NOMO-1 treated with DMSO at 0.1 percent for 48 hours (cell line): Measurements from ENCODE around the gene HSD17B4.
A peak's percentile ranks its signal among the peaks of the same experiment; 100 is the strongest.
"Not testable (repeated sequence)": the region's sequence is repeated elsewhere in the genome, so short reads cannot be mapped to it uniquely, and the experiment has no call there.

ENCODE experiments used
- DNase-seq: peaks from one replicate; lab custom pipeline; 2025; ENCODE audit not compliant: unreplicated experiment; lab: John Stamatoyannopoulos, UW

HSD17B4 gene

DNA sequence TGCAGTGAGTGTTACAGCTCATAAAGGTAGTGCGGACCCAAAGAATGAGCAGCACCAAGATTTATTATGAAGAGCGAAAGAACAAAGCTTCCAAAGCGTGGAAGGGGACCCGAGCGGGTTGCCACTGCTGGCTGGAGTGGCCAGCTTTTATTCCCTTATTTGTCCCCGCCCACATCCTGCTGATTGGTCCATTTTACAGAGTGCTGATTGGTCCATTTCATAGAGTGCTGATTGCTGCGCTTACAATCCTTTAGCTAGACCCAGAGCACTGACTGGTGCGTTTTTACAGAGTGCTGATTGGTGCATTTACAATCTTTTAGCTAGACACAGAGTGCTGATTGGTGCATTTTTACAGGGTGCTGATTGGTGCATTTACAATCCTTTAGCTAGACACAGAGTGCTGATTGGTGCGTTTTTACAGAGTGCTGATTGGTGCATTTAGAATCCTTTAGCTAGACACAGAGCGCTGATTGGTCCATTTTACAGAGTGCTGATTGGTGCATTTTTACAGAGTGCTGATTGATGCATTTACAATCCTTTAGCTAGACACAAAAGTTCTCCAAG lies 19.5 kb upstream of the HSD17B4 start:
- not testable (repeated sequence) for DNase-seq

DNA sequence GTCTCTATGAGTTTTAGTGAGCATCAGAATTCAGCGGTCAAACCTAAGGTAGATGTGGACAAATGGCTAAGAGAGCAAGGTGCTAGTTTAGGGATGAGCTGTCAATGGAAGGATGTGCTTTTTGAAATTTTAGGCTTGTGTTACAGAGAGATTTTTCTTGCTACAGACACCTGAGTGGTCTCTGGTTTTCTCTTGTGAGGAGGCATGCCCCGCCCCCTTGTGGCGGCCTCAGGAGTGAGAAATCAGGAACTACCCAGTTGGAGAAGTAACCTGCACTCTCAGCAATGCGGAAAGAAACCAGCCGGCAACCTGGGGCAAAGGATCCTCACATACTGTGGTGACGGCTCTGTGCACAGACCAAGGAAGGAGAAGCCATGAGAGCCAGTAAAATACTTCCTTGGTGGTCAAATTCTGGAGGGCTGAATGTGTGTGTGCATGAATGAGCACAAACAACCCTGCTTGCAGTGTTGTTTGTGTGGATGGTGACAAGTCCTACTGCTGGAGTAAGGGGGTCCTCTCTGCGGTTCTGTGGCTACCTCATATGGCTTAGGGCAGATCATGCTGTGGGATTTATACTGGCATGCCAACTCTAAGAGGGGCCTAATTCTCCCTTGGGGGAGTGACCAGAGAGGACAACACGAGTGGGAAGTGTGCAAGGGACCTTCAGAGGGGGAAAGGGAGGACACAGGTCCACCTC lies 16.7 kb upstream of the HSD17B4 start:
- DNase-seq: peak; percentile 75

DNA sequence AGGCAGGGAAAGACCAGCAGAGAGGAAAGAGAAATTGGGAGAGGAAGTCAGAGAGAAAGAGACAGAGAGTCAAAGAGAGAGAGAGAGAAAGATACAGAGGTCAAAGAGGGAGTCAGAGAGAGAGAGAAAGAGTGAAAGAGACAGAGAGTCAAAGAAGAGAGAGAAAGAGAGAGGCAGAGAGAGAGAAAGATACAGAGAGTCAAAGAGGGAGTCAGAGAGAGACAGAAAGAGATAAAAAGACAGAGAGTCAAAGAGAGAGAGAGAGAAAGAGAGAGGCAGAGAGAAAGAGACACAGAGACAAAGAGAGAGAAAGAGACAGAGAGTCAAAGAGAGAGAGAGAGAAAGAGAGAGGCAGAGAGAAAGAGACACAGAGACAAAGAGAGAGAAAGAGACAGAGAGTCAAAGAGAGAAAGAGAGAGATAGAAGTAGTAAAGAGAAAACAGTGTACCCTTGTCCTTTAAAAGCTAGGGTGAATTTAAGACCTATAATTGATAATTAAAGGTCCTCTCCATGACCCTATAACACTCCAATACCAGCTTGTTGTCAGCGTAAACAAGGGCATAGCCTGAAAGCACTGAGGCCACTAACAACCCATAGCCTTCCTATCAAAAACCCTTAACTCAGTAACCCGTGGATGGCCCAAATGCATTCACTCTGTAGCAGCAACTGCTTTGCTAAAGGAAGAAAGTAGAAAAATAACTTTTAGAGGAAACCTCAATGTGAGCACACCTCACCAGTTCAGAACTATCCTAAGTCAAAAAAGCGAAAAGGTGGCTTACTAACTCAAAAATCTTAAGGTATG lies 14.3 kb upstream of the HSD17B4 start:
- DNase-seq: not testable (repeated sequence)

DNA sequence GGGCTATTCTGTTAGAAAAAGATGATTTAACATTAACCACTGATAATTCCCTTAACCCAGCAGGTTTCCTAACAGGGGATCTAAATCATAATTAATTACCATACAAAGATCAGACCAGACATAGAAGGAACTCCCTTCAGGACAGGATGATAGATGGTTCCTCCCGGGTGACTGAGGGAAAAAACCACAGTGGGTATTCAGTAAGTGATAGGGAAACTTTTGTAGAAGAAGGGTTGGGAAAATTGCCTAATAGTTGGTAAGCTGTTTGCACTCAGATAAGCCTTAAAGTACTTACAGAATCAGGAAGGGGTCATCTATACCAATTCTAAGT lies 13.7 kb upstream of the HSD17B4 start:
- peak; percentile 55 for DNase-seq

DNA sequence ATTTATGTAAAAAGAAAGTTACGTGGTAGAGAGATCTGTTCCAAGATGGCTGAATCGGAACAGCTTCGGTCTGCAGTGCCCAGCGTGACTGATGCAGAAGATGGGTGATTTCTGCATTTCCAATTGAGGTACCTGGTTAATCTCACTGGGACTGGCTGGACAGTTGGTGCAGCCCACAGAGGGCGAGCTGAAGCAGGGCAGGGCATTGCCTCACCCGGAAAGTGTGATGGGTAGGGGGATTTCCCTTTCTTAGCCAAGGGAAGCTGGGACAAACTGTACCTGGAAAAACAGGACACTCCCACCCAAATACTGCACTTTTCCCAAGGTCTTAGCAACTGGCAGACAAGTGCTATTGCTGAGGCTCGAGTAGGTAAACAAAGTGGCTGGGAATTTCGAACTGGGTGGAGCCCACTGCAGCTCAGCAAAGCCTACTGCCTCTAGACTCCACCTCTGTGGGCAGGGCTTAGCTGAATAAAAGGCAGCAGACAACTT lies 13.1 kb upstream of the HSD17B4 start:
- DNase-seq: no peak

DNA sequence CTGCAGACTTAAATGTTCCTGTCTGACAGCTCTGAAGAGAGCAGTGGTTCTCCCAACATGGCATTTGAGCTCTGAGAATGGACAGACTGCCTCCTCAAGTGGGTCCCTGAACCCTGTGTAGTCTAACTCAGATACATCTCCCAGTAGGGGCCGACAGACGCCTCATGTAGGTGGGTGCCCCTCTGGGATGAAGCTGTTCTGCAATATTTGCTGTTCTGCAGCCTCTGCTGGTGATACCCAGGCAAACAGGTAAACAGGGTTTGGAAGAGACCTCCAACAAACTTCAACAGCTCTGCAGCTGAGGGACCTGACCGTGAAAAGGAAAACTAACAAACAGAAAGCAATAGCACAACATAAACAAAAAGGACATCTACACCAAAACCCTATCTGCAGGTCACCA lies 12.7 kb upstream of the HSD17B4 start:
- DNase-seq: not testable (repeated sequence)

DNA sequence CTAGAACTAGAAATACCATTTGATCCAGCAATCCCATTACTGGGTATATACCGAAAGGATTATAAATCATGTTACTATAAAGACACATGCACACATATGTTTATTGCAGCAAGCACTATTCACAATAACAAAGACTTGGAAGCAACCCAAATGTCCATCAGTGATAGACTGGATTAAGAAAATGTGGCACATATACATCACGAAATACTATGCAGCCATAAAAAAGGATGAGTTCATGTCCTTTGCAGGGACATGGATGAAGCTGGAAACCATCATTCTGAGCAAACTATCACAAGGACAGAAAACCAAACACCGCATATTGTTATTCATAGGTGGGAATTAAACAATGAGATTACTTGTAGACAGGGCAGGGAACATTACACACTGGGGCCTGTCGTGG lies 7.7 kb upstream of the HSD17B4 start:
- DNase-seq: not testable (repeated sequence)

DNA sequence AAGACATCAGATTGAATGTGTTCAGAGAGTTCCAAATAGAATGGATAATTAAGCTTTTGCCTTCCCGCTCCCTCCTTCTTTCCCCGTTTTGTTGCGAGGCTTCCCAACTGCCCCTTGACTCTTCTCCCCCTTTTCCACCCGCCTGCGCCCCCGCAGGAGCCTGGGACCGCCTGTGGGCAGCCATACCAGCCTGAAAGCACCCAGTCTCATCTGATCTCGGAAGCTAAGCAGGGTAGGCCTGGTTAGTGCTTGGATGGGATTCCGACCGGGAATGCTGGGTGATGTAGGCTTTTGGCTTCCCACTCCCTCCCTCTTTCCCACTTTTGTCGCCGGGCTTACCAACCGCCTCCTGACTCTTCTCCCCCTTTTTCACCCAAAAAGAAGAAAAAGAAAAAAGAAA lies 6.8 kb upstream of the HSD17B4 start:
- DNase-seq: no peak

DNA sequence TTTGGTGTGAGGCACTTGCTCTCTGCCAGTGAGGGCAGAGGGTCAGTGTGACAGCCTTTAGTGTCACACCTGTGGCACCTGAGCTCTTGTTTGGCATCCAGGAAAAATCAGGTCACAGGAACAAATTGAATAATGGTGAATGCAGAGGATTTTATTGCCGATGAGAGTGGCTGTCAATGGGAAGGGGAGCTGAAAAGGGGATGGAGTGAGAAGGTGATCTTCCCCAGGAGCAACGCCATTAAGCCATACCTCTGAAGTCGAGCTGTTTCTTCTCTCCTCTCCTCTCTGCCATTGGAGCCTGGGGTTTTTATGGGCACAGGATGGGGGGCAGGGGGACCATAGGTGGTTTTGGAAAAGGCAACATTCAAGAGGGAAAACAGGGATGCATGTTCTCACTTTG lies 2.4 kb upstream of the HSD17B4 start:
- DNase-seq: no peak

DNA sequence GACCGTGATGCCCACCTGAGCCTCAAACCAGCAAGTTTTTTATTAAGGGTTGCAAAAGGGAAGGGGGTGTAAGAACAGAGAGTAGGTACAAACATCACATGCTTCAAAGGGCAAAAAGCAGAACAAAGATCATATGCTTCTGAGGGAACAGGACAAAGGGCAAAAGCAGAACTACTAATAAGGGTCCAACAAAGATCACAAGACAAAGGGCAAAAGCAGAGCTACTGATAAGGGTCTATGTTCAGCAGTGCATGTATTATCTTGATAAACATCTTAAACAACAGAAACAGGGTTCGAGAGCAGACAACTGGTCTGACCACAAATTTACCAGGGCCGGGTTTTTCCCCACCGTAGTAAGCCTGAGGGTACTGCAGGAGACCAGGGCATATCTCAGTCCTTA lies 1.7 kb upstream of the HSD17B4 start:
- DNase-seq: peak; percentile 35

DNA sequence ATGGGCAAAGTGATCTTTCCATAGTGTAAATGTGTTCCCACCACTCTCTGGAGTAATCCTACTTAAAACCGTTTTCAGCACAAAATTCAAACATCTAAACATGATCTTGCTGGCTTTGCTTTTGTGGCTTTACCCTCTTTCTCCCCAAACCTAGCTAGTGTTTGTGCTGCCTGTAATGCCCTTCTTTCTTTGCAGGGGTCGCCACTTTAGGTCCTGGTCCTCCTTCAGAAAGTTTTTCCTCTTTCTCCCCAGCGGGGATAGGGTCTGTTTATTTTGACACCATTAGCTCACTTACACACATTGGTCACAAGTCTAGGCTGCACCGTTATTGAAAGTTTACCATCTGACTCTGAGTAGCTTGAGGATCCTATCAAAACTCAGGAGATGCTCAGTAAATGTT lies 736 bp upstream of the HSD17B4 start:
- DNase-seq: no peak

DNA sequence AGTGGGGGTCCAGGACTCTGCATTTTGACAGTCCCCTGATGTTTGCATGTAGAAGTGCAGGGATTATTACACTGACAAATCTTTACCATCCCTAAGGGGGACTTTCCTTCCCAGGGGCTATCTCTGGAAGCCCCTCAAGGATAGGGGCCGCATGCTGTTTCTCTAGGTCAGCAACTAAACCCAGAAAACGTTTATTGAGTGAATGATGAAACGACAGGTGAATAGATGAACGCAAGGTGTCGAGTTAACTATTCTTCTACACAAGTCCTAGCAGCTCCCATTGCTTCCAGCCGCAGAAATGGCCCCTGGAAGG lies 281 bp upstream of the HSD17B4 start:
- DNase-seq: no peak

DNA sequence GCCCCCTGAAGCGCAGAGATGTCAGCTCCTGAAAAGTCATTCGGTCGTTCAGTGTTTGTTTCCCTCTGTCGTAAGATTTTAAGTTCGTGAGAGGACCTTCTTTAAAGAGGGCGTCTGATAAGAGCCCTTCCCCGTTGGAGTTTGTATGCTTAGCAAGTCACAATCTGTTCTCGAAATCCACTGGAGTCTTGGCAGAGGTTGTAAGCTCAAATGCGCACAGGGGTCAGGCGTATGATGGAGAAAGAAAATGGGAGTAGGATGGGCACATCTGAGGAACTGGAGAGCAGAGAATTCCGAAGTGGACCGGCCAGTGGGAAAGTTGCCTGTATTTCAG lies 710 bp downstream of the HSD17B4 start:
- peak; percentile 46 for DNase-seq

DNA sequence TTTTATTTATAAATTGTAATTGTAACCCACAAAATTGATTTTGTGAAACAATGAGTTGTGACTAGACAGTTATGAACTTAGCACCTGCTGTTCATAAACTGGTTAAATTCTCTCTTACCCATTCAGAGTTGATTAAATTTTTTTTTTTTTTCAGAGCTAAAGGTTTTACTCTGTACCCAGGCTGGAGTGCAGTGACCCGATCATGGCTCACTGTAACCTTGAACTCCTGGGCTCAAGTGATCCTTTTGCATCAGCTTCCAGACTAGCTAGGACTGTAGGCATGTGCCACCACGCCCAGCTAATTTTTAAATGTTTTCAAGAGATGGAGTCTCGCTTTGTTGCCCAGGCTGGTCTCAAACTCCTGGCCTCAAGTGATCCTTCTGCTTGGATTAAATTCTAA lies 1.9 kb downstream of the HSD17B4 start:
- DNase-seq: no peak

DNA sequence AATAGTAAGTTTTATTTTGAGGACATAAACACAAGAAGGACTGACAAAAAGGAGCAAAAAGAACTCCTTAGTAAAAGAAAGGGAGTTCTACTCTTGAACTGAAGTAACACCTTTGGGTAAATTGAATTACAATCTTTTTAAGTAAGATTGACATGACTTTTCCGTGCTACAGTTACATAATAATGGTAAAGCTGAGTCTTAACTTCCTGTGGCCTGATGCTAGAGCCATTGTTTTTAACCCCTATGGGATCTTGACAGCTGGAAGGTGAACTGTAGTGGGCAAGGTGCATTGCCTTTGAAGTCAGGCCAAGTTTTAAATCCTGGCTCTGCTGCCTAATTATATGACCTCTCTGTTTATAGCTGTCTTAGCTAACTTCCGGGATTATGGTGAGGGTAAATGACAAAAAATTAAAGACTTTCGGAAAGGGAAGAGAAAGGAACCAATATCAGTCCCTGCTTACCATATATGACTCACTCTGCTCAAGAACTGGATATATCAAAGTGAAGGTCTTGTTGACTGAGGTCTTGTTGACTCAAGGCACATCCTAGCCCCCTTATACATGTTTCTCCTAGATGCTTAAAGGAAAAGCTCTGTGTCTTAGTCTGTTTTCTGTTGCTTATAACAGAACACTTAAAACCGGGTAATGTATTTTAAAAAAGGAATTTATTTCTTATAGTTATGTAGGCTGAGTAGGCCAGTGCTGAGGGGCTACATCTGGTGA lies 6.8 kb downstream of the HSD17B4 start:
- DNase-seq: peak; percentile 47

DNA sequence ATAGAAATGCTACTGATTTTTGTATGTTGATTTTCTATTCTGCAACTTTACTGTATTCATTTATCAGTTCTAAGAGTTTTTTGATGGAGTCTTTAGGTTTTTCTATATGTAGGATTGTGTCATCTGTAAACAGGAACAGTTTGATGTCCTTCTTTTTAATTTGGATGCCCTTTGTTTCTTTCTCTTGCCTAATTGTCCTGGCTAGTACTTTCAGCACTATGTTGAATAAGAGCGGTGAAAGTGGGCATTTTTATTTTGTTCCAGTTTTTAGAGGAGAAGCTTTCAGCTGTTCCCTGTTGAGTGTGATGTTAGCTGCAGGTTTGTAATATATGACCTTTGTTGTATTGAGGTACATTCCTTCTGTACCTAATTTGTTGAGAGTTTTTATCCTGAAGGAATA lies 13.3 kb downstream of the HSD17B4 start:
- DNase-seq: no peak

DNA sequence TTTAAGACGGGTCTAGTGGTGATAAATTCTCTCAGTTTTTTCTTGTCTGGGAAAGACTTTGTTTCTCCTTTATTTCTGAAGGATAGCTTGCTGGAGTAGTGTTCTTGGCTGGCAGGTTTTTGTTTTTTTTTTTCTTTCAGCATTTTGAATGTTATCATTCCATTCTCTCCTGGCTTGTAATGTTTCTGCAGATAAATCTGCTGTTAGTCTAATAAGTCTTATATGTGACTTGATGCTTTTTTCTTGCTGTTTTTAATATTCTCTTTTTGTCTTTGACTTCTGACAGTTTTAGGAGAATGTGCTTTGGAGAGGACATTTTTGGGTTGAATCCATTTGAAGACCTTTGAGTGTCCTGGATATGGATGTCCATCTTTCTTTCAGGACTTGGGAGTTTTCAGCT lies 16.0 kb downstream of the HSD17B4 start:
- DNase-seq: no peak

DNA sequence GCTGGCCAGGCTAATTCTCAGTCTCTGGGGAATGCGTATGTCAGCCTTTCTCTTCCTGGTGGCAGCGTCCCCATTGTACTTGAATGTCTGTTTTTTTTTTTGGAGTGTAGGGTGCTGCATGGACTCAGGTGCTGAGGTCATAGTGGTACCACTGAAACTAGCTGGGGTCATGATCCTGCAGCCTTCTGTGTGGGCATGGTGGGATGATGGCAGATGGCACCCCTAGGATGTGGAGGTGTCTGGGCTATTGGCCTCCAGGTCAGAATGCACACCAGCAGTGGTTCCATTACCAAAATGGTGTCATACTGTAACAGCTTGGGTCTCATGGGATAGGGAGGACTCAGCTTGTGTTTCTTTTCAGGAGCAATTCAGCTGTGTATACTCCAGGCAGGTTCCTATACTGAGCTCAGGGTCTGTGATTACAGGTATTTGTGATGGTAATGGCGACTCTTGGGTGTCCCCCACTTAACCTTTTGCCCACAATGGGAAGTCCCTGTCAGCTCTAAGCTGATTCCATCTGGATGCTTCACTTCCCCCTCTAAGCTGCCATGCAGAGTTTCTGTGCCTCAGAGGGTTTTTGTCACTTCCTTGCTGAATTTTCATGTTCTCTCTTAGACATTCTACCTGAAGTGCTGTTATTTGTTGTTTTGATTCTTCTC lies 17.9 kb downstream of the HSD17B4 start:
- DNase-seq: no peak

DNA sequence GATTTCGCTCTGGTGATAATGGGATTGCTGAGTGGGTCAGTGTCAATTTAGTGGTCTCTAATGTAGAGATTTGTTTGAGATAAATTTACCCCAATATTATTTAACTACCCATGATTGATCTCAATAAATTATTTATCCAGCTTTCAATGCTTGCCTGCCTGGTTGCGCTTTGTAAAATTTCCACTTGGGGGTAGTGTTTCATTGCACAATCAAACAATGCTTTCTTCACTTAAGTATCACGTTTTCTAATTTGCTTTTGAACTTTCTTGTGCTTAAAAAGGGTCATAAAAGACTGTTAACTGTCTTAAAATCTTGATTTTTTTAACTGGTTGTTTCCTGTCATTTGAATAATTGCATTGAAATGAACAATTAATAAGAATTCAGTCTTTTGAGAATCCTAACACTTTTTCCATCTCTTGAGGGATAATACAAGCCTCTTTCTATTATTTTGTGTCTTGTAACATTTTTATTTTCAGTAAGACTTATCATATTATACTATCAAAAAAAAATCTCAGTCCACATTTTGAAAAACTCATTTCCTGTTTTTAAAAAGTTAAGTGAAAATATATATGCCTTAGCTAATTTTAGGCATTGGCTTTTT lies 18.7 kb downstream of the HSD17B4 start:
- peak; percentile 45 for DNase-seq

DNA sequence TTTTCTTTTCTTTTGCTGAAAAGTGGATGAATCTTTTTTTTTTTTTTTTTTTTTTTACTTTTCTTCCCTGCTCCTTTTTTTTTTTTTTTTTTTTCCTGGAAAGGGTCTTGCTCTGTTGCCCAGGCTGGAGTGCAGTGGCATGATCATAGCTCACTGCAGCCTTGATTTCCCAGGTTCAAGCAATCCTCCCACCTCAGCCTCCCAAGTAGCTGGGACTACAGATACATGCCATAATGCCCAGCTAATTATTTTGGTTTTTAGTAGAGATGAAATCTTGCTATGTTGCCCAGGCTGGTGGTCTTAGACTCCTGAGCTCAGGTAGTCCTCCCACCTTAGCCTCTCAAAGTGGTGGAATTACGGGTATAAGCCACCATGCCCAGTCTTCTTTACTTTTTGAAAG lies 20.9 kb downstream of the HSD17B4 start:
- DNase-seq: no peak

DNA sequence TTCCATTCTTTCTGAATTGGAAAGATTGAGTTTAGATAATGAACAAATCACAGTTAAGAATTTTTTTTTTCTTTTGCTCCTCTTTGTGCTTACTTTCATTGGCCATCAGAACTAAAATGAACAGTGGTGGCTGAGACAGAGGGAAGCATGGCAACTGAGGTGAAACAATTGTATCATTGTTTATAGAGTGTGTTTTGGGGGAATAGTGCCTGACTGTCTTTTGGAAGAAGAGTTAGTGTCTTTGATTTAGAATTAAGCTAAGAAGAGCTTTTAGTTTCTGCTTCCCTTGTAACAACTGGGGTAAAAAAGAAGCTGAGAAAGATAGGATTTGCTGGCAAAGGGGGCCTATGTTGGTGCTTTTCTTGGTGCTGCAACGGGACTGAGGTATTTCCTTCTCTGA lies 24.0 kb downstream of the HSD17B4 start:
- no peak for DNase-seq
